Activated B cell treated with CpG ODN at 0.5 μM for 24 hours (primary cell): ENCODE measurements around the gene SLC2A13. TPM values are rescaled to one million over a fixed set of nuclear protein-coding genes. Genes with fewer than 3 reads are reported as not detected.

Source experiments
- ATAC-seq: fragments of 200-7000 bp; cut with Tn5 transposase; one replicate; pipeline ENCODE4 v1.10.0; 2021; ENCODE audit warnings: low read depth, mild to moderate bottlenecking, moderate library complexity
- CTCF ChIA-PET: fragments of 350-600 bp; sonication (Branson Sonifier 250); formaldehyde crosslinking; loops from one replicate; lab custom pipeline; 2021; ENCODE audit warnings: antibody characterized with exemption; lab: Charles Lee
- POLR2A ChIA-PET: fragments of 350-600 bp; sonication (Branson Sonifier 250); formaldehyde crosslinking; loops from one replicate; lab custom pipeline; 2021; ENCODE audit warnings: antibody characterized with exemption; lab: Charles Lee
- DNase-seq: peaks from one replicate; pipeline ENCODE4 v3.0.0; 2022
- H3K27ac Mint-ChIP-seq: one replicate; pipeline ENCODE4 v1.8.0; 2020; ENCODE audit warnings: mixed read lengths
- H3K27me3 Mint-ChIP-seq: one replicate; pipeline ENCODE4 v1.8.0; 2021; ENCODE audit warnings: mixed read lengths
- H3K36me3 Mint-ChIP-seq: one replicate; pipeline ENCODE4 v1.8.0; 2021; ENCODE audit warnings: low read depth, mixed read lengths
- H3K4me1 Mint-ChIP-seq: one replicate; pipeline ENCODE4 v1.8.0; 2021; ENCODE audit warnings: mixed read lengths
- H3K4me3 Mint-ChIP-seq: one replicate; pipeline ENCODE4 v1.8.0; 2020; ENCODE audit warnings: mild to moderate bottlenecking, mixed read lengths
- H3K9me3 Mint-ChIP-seq: one replicate; pipeline ENCODE4 v1.8.0; 2020; ENCODE audit warnings: mixed read lengths
- CTCF ChIP-seq: fragments of 200-600 bp; IDR thresholded peaks from one replicate; pipeline ENCODE4 v1.8.0; 2022; ENCODE audit warnings: antibody characterized with exemption, mild to moderate bottlenecking
- intact Hi-C: fragments of 100-400 bp; cut with micrococcal nuclease; formaldehyde crosslinking; loops from one replicate; pipeline ENCODE4 v1.15.1; 2024
- total RNA-seq: library from RNA; stranded (reverse); gene quantifications from 2 replicates; pipeline ENCODE4 v1.2.3, GENCODE V29; 2022

SLC2A13 gene
- total RNA-seq, 1 donor from 2014 or later, result 17.9 TPM

- H3K36me3 Mint-ChIP-seq, result peaks cover 5% of the 10 kb centered on the region
- no peak for ATAC-seq
- no peak for DNase-seq
- ChIA-PET POLR2A (no interaction called here), CTCF (no interaction called here)
- H3K9me3 Mint-ChIP-seq, result peaks cover 14% of the 10 kb centered on the region
- no peak overlapping the region for H3K4me3 Mint-ChIP-seq
- no peak for TF ChIP-seq CTCF
- no peaks in the 10 kb centered on the region for H3K4me1 Mint-ChIP-seq
- H3K27me3 Mint-ChIP-seq, result no peaks in the 10 kb centered on the region
- intact Hi-C loops, result no loop called here
- H3K27ac Mint-ChIP-seq, result no peak overlapping the region
Observed at GRCh38 chr12:39875721-39876120, 230.2 kb downstream of the SLC2A13 start.

- Mint-ChIP-seq H3K4me3 (no peak overlapping the region), H3K36me3 (peaks cover 2% of the 10 kb centered on the region), H3K27ac (no peak overlapping the region), H3K27me3 (no peaks in the 10 kb centered on the region), H3K4me1 (no peaks in the 10 kb centered on the region), H3K9me3 (peaks cover 11% of the 10 kb centered on the region)
- ChIA-PET POLR2A (no interaction called here), CTCF (no interaction called here)
- DNase-seq (no peak), ATAC-seq (no peak)
- TF ChIP-seq CTCF, result no peak
- intact Hi-C loops, result no loop called here
Observed at GRCh38 chr12:39874785-39875184, 231.1 kb downstream of the SLC2A13 start.

GRCh38 chr12:39873065-39873464, 232.8 kb downstream of the SLC2A13 start:
- peaks cover 3% of the 10 kb centered on the region for H3K9me3 Mint-ChIP-seq
- no peak overlapping the region for H3K27ac Mint-ChIP-seq
- DNase-seq, result no peak
- ATAC-seq, result no peak
- H3K4me3 Mint-ChIP-seq, result no peak overlapping the region
- TF ChIP-seq CTCF, result no peak
- no peaks in the 10 kb centered on the region for H3K4me1 Mint-ChIP-seq
- ChIA-PET POLR2A (no interaction called here), CTCF (no interaction called here)
- intact Hi-C loops, result no loop called here
- no peaks in the 10 kb centered on the region for H3K27me3 Mint-ChIP-seq
- no peaks in the 10 kb centered on the region for H3K36me3 Mint-ChIP-seq

- Mint-ChIP-seq H3K36me3 (no peaks in the 10 kb centered on the region), H3K27me3 (no peaks in the 10 kb centered on the region), H3K4me3 (no peak overlapping the region), H3K4me1 (no peaks in the 10 kb centered on the region), H3K9me3 (no peaks in the 10 kb centered on the region), H3K27ac (no peak overlapping the region)
- ATAC-seq (no peak), DNase-seq (no peak)
- TF ChIP-seq CTCF, result no peak
- ChIA-PET CTCF (no interaction called here), POLR2A (no interaction called here)
- intact Hi-C loops, result no loop called here
Observed at GRCh38 chr12:39872425-39872824, 233.5 kb downstream of the SLC2A13 start.

GRCh38 chr12:39868328-39868725, 237.6 kb downstream of the SLC2A13 start:
- Mint-ChIP-seq H3K9me3 (peaks cover 4% of the 10 kb centered on the region), H3K4me1 (no peaks in the 10 kb centered on the region), H3K27me3 (no peaks in the 10 kb centered on the region), H3K4me3 (no peak overlapping the region), H3K27ac (no peak overlapping the region), H3K36me3 (peaks cover 2% of the 10 kb centered on the region)
- POLR2A ChIA-PET, result no interaction called here
- ATAC-seq, result no peak
- no peak for TF ChIP-seq CTCF
- intact Hi-C loops, result no loop called here
- no peak for DNase-seq
- CTCF ChIA-PET, result no interaction called here
